Umbilical cord (tissue), 2 donors: ENCODE results near the gene RMND1. TPM values are rescaled to one million over a fixed set of nuclear protein-coding genes. Genes with fewer than 3 reads are reported as not detected.
"Not testable (repeated sequence)": the region's sequence is repeated elsewhere in the genome, so short reads cannot be mapped to it uniquely, and the experiment has no call there.

Source experiments
- DNase-seq: peaks from one replicate; pipeline ENCODE4 v3.0.0-alpha.2; 2015; ENCODE audit warnings: low spot score
- total RNA-seq: library from RNA; depleted of rRNA; stranded (reverse); fragments of >200 nt; gene quantifications from one replicate; pipeline ENCODE4 v1.2.3, GENCODE V29; 2014; ENCODE audit warnings: low replicate concordance; ENCODE audit not compliant: insufficient read depth

Gene RMND1
- total RNA-seq, 1 donor from 2014 or later, result 54.9 TPM

GRCh38 chr6:151387175-151387970 lies 64.6 kb downstream of the RMND1 start:
- DNase-seq, result no peak

DNA sequence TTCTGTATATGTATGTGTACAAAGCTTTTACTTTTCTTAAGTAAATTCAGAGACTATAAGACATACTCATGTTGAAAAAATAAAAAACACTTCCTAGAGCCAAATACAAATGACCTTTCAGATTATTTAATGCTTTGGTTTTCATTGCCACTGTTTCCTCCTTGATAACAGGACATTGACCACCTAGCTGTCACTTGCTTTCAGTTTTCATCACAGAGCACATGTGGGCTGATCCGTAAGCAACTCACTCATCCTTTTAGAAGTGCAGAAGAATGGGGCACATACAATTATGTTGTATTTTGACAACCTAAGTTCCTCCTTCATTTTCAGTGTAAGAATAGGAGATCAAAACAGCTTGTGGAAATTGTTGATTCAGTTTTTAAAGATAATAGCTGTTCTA lies 66.7 kb downstream of the RMND1 start:
- no peak for DNase-seq

GRCh38 chr6:151384151-151384550 lies 67.8 kb downstream of the RMND1 start:
- no peak for DNase-seq

- DNase-seq, result not testable (repeated sequence)
Measured at GRCh38 chr6:151382631-151383030, 69.3 kb downstream of the RMND1 start.

- DNase-seq, result no peak
Measured at GRCh38 chr6:151381722-151382121, 70.2 kb downstream of the RMND1 start.

DNA sequence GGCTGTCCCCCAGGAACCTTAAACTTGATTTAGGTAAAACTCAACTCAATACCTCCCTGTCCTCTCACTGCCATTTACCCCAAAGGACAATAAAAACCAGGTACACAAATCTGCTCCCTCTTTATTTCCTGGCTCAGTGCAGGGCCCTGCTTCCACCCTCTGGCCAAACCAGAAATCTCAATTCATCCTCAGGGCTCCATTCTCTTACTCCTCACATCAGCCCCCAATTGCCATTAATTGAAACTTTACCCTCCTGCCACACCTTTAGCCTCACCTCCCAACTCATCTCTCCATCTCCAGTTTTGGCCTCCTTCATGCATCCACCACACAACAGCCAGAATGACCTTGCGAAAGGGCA lies 71.1 kb downstream of the RMND1 start:
- DNase-seq, result no peak

DNA sequence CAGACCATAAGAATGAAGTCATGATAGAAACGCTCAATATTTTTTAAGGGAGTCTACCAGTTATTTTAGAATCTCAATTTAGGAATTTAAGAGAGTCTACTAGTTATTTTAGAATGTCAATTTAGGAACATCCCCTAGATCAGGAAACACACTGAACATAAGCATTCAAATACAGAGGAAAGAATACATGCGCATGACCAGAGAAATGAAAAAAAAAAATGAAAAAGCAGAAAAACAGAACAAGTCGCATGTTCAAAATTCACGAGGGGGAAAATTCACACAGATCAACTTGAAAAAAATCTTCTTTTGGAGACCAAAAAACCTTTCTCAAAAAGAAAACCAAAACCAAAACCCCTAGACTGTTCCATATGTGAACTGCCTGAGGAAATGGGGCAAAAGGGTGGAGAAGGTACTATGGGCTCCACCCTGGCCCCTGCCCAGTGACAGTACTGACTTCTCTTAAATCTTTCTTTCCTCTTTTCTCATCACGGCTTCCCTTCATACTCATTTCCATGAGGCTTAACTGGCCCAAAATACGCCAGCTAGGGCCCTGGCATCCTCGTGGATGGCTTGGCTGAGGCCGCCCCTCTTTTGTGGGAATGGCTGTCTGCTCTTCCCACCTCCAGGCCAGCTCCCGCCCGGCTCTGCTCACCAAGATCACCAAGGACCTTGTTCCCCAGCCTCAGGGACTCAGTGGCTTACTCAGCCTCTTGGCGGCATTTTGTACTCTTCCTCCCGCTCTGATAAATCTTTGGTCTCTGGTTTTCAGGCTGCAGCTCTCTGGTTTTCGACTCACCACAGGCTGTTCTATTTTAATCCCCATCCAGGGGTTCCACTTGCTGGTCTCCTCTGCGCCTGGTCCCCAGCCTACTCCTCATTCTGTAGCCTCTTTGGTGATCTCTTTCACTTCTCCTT lies 71.7 kb downstream of the RMND1 start:
- DNase-seq, result no peak

DNA sequence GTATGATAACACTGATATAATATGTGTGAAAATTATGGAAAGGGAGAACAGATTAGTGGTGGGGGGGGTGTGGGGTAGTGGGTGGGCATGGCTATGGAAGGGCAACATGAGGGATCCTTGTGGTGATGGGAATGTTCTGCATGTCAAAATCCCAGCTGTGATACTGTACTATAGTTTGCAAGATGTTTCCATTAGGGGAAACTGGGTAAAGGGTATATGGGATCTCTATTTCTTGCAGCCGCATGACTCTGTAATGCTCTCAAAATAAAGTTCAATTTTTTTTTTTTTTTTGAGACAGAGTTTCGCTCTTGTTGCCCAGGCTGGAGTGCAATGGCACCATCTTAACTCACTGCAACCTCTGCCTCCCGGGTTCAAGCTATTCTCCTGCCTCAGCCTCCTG lies 74.8 kb downstream of the RMND1 start:
- DNase-seq, result no peak

GRCh38 chr6:151376440-151376839 lies 75.5 kb downstream of the RMND1 start:
- DNase-seq, result no peak

DNA sequence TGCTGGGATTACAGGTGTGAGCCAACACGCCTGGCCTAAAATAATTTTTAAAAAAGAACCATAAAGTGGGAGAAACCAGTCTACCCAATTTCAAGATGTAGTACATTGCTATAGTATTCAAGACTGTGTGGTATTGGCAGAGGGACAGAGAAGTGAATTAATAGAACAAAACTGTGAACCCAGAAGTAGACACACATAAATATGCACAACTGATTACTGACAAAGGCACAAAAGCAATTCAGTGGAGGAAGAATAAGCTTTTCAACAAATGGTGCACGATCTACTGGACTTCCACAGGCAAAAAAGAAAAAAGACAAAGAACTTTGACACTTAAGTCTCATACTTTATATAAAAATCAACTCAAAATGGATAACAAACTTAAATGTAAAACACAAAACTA lies 76.1 kb downstream of the RMND1 start:
- DNase-seq, result no peak

- no peak for DNase-seq
Measured at GRCh38 chr6:151374036-151374683, 77.8 kb downstream of the RMND1 start.

DNA sequence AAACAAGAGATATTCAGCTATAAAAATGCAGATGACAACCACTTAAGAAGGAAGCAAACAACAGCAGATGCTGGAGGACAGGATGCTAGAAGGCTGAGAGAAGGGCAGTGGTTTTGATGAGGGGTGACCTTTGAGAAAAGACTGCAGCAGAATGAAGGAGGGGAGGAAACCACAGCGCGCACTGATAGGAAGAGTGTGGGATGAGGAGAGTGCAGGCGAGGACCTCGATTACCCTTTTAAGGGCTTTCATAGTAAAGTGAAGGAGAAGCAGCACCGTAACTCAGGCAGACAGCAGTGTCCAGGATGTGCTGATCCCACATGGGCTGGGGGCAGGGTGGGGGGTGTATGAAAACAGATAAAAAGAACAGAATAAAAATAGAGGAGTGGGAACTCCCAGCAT lies 79.8 kb downstream of the RMND1 start:
- no peak for DNase-seq

- DNase-seq, result peak; percentile 34
Measured at GRCh38 chr6:151370509-151371078, 81.3 kb downstream of the RMND1 start.

GRCh38 chr6:151365233-151365632 lies 86.7 kb downstream of the RMND1 start:
- no peak for DNase-seq

GRCh38 chr6:151359486-151359885 lies 92.4 kb downstream of the RMND1 start:
- peak; percentile 23 for DNase-seq

DNA sequence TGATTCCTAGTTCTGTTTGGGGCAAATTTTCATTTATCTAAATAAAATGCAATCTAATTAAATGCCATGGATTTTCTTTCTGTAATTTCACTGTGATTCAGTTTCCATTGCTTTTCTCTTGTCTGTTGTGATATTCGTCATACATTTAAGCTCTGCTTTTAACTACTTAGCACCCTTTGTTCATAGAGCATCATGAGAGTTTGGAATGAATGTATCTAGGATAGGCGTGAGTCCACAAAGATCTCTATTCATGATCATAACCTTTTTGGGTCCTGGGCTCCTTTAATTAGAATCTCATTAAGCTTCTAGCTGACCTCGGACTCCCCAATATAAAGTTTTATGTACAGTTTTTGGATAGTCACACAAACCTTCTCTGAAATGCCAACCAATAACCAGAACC lies 93.5 kb downstream of the RMND1 start:
- DNase-seq, result no peak

DNA sequence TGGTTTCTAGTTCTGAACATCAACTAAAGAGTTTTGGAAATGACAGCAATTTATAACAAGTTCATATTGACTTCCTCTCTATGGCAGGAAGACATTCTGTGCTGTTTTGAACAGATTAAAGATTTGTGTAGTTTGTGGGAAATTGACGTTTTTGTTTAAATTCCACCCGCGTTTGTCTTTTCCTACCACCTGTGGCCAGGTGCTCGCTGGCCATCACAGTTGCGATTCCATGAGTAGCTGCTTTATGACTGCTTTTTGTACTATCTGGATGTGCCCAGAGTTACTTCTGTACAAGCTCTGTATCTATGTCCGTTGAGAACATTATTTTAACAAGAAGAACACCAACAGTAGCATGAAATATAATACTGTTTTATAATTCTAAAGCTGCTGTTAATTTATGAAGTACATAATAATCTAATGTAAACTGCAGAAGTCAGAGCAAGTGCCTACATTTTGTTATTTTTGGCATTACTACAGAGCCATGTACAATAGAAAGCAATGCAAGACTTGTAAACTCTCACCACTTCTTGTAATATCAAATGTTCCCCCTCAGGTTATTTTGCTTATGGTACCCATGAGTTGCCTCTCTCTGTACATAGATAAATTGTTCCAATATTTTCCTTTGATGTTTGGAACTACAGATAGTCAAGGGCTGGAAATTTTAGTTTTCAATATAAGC lies 94.0 kb downstream of the RMND1 start:
- no peak for DNase-seq

- DNase-seq, result not testable (repeated sequence)
Measured at GRCh38 chr6:151356983-151357382, 94.9 kb downstream of the RMND1 start.
